NCI-H526 (cell line): ENCODE results near the gene SV2A.
"Not testable (repeated sequence)": the region's sequence is repeated elsewhere in the genome, so short reads cannot be mapped to it uniquely, and the experiment has no call there.

Source experiments
- DNase-seq, 2 experiments: peaks; one replicate each; lab custom pipeline; 2025; lab: John Stamatoyannopoulos, UW

The SV2A gene, protein sequence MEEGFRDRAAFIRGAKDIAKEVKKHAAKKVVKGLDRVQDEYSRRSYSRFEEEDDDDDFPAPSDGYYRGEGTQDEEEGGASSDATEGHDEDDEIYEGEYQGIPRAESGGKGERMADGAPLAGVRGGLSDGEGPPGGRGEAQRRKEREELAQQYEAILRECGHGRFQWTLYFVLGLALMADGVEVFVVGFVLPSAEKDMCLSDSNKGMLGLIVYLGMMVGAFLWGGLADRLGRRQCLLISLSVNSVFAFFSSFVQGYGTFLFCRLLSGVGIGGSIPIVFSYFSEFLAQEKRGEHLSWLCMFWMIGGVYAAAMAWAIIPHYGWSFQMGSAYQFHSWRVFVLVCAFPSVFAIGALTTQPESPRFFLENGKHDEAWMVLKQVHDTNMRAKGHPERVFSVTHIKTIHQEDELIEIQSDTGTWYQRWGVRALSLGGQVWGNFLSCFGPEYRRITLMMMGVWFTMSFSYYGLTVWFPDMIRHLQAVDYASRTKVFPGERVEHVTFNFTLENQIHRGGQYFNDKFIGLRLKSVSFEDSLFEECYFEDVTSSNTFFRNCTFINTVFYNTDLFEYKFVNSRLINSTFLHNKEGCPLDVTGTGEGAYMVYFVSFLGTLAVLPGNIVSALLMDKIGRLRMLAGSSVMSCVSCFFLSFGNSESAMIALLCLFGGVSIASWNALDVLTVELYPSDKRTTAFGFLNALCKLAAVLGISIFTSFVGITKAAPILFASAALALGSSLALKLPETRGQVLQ

DNA sequence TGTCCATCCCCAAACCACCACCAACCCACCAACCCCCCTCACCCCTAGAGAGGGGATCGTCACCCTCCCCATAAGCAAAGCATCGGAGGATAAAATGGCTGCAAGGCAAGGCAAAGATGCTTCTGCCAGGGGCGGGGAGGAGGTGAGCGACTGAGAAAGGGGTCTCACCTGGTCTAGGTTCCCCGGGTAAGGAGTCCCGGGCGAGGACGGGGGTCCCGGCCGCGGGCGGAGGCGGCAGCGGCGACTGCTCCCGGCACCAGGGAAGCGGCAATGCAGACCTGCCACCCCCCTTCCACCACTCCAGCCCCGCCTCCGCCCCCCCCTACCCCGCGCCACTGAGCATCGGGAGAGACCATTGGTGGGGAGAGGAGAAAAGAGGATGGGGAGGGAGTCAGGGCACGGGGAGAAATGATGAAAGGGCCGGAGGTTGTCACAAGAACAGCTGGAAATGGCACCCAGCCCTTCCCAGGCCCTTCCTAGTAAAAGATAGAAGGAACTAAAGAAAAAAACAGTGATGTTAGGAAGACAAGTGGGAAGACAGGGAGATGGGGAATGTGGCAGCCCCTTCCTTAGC lies at the start of gene SV2A:
Gene SV2A (minus strand): TSS at position 274 of the 574 bp plus-strand sequence. CDS start 4,004 bp downstream, outside the sequence.
- DNase-seq: peak; percentile 77 to 96

DNA sequence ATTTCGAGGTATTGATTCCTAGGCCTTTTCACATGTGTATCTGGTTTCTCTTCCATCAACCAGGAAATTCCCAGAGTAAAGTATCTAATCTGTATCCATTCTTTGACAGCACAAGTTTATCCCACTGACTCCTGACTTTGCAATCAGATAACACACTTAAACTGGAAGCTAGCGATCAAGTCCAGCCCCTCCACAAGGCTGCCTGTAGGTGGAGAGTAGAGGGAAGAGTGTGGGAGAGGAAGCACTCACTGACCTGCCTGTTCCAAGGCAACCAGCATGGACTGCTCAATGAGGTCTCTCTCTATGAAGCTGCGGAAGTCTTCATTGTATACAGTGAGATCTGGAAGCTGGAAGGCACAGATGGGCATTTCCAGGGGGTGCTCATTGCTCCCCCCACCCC lies 49.4 kb upstream of the SV2A start:
- no peak for DNase-seq

DNA sequence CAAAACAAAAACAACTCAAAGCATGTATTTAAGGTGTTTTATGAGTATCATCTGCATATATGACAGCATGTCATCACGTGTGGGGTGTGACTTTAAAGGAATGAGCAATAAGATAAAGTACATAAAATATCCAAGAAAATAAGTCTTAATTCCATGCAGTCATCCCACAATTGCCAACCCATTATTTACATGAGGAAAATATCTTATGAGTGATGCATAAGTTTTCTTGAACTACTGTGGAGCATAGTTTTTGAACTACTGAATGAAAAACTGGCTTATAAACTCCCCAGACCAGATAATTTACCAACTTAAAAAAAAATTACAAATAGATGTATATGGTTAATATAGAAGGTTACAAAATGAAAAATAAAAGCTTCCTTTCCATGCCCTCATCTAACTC lies 48.8 kb upstream of the SV2A start:
- DNase-seq: no peak

DNA sequence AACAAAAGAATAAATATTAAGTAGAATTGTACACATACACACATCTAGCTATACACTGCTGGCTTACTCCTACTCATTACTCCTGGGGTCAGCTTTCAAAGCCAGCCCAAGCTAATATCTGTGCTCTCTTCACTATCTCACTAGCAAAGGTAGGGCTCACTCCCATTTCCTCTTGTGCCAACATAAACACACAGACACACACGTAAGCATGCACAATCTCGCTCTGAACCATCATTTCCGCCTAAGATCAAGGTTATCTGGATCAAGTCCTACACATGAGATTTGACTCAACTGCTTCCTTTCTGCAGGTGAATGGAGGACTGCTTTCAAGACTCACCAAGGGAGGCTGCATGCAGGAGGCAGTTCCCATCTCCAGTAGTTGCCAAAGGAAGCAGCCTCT lies 47.8 kb upstream of the SV2A start:
- DNase-seq: no peak

DNA sequence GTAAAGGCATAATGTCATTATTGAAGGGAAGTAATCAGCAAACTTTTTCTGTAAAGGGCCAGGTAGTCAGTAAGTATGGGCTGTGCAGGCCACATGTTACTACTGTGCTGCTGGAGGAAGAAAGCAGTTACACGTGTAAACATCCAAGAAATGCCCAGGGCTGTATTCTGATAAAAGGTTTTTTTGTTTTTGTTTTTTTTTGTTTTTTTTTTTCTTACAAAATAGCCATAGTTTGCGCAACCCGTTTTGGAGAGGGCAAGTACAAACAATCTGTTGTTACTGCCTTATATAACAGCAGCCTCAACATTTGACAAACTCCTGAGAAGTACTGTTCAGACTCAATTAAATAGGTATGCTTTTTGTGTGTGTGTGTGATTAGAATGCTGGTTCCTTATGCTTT lies 45.7 kb upstream of the SV2A start:
- no peak for DNase-seq

DNA sequence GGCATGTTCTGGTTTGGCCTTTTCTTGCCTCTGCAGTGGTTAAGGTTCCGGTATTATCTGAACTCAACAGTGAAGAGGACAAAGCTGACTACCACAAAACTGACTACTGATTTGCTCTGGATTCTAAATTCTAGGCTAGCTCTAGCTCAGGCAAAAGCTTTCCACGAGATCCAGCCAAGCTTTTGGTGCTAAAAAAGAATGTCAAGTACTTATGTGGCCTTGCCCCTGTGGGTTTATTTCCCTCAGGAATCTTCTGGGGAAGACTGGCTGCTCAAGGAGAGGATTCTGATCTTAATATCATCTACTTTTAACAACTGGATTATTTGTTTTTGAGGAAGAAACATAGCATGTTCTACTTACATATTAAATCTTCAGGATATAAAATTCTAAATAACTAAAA lies 45.1 kb upstream of the SV2A start:
- no peak for DNase-seq

DNA sequence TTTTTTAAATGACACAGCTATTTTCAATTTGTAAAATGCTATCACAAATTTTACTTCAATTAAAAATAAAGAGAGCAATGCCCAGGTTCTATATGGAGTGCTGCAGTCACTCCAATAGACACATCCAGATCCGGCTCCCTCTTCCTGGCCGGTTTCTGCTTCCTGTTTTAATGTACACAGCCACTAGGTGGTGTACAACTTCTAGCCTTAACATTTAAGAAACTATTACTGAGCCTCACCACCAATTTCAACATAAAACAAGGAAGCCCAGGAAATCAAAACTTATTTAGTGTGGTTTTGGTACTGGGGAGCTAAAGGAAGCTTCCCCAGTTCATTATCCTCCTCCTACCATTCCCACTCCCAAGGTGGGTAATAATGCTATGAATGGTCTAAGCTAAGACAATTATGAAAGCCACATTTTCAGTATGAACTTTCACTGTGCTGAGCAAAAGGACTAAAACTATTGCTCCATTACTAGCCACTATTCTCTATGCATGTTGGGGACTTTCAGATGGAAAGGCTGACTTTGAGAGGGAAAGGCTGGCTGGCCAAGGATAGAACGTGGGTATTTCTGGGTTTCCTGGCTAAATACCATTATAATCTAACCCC lies 44.5 kb upstream of the SV2A start:
- peak; percentile 76 to 92 for DNase-seq

DNA sequence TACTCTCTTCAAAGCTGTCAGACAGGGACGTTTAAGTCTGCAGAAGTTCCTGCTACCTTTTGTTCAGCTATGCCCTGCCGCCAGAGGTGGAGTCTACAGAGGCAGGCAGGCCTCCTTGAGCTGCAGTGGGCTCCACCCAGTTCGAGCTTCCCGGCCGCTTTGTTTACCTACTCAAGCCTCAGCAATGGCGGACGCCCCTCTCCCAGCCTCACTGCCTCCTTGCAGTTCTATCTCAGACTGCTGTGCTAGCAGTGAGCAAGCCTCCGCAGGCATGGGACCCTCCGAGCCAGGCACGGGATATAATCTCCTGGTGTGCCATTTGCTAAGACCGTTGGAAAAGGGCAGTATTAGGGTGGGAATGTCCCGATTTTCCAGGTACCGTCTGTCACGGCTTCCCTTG lies 39.9 kb upstream of the SV2A start:
- not testable (repeated sequence) for DNase-seq

DNA sequence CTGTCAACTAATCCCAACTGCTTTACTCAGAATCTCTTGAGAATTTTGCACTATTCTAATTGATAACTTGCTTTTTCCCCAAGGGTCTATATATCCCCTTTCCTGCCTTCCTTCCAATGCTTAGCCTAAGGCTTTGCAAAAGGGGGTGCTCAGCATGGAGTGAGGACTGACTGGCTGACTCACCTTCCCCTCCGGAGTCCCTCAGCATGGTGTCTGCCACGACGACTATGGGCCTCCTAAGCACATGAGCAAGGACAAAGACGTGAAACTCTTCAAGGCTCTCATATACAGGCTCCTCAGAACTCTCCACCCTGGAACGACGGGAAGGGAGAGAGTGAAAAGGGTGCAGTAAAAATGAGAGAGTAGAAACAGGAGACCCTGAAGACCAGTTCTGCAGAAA lies 32.3 kb upstream of the SV2A start:
- no peak for DNase-seq

DNA sequence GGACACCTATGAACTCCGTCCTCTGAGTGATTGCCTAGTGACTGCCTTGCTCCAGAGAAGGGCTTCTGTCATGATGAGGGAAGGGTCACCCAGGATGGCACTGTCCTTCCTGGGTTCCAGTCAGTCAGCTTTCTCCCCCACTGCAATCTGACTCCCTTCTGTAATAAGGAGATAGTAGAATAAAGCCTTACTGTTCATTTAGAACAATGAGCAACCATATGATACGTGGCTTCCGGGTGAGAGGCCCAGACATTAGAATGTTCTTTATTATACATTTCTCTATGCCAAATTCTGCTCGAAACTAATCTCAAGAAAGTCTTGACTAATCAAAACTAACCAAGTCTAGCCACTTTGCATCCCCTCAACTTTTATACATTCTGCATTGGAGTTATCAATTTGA lies 27.6 kb upstream of the SV2A start:
- no peak for DNase-seq

DNA sequence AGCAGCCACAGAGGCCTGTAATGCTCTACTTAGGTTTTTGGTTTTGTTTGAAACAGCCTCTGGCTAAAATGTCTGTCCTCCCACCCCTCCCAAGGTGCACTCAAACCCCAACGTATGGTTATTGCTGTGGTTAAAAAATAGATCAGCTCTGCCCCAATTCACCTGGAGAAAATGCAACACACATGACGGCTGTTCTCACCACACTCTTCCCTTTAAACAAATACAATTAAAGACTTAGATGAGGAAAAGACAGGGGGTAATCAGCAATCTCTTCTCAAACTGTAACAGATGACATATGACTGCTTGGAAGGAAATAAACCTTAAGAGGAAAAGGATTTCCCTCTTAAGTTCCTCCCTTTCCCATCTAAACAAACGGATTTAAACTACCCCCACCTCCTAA lies 25.2 kb upstream of the SV2A start:
- no peak for DNase-seq

DNA sequence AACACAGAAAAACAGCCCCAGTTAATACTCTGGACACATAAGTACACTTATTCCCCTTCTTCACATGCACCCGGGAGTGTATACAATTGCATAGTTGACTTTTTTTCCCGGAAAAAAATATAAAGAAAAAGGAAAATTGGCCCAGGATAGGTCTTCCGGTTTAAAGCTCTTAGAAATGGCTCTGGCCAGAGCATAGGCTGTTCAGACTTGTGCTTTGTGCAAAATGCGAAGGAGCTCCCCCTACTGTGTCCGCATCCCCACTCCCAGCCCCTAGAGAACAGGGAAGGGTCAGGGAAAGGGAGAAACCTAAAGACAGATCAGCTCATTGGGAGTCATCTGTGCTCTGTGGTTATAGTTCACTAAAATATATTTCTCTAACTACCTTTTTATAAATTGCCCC lies 24.6 kb upstream of the SV2A start:
- peak in 1 of 2 experiments; percentile 51 for DNase-seq

DNA sequence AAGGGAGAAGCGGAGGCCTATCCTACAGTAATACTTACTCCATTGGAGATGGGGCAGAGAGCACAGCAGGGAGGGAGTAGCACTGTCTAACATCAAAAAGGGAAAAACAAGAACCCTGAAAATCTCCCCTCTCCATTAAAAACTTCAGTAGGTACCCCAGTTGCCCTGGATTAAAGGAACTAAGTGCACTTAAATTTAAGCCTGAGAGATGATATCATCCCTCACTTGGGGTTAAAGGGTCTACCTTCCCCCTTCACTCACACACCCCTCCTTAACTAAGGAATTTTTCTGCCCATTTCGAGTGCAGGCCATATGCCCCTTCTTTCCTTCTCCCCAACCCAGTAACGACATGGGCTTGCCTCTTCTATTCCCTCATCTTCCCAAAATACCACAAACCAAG lies 22.8 kb upstream of the SV2A start:
- DNase-seq: no peak

DNA sequence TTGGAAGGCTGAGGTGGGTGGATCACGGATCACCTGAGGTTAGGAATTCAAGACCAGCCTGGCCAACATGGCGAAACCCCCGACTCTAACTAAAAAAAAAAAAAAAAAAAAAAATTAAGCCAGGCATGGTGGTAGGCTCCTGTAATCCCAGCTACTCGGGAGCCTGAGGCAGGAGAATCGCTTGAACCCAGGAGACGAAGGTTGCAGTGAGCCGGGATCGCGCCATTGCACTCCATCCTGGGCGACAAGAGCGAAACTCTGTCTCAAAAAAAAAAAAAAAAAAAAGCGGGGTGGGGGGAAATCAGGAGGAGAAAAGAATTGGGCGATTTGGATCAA lies 21.0 kb upstream of the SV2A start:
- not testable (repeated sequence) for DNase-seq

DNA sequence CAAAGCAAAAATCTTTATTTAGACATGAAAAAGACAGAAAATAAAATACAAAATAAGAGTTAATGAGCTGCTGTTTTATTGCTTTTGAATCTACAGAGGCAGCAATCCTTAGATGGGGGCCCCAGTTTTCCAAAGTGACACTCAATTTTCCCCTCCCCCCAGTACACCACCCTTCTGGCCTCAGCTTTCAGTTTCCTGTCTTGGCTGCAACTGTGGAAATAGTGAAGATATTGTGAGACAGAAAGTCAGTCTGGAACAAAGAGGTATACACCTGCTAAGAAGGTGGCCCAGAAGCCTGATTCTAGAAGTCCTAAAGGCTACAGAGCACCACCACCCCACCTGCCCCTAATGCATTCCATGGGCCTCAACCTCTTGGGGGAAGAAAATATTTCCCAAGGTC lies 20.1 kb upstream of the SV2A start:
- DNase-seq: no peak

DNA sequence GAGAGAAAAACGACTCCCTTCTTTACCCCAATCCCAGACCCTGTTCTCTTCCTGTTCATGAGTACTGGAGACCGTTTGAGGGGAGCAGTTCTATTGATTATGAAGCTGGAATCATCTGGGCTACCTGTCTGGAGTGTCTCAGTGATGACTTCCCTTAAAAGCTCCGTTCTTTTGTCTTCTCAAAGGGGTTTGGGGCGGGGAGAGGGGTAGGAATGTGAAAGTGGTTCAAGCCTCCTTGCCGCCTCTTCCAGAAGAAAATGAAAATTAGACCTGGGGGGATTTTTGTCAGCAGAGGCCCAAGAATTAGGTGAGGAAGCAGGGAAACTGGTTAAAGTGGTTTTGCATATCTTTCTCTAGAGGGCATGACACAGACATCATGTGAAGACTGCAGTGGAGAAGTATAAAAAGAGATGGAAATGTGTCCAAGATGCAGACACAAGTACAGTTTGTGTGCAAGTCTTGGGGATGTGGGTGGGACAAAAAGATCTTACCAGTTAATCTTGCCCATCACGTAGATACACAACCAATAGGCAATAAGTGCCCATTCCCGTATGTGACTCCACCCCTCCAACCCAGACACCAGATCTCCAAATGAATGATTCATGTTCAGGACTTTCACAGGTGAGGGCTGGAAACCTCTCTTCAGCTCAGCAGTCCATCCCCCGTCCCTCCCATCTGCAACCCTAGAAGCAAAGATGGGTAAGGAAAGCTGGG lies 19.5 kb upstream of the SV2A start:
- DNase-seq: peak; percentile 75 to 79

DNA sequence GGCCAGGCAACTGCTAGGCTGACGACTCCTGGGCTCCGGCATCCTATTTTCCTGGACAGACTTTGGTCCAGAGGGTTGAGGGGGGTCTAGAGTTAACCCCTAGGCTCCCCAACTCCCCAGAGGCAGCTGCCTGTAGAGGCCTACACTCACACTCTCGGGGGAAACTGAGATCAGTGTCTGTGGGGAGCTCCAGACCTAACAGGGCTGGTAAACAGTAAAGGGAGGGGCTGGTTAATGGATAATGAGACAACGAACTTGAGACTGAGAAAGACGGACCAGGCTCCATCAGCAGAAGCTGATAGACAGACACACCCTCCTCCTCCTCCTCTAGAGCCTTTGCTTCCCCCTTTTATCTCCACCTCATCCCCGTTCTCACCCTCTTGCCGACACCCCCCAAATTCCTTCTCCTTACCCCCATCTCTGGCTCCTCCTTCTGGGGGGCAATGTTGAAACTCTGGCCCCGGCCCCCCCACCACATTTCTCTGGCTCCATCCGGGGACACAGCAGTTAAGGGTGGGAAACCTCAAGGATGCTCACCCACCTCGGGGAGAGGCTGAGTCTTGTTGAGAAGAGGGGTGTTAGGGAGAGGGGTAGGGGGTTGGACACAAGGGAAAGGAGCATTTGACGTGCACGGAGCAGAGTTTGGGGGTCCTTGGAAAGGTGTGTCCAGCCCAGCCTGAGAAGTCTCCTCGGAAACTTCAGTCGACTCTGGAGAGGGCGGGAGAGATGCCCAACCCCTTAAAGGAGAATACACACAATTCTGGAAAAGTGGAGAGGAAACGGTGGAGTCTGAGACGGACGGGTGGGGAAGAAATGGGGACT lies 18.7 kb upstream of the SV2A start, which contains the start of gene MTMR11:
Gene MTMR11 (minus strand): TSS at position 710 of the 822 bp plus-strand sequence. CDS start 232 bp downstream, at position 478.
- DNase-seq: peak; percentile 28 to 66

DNA sequence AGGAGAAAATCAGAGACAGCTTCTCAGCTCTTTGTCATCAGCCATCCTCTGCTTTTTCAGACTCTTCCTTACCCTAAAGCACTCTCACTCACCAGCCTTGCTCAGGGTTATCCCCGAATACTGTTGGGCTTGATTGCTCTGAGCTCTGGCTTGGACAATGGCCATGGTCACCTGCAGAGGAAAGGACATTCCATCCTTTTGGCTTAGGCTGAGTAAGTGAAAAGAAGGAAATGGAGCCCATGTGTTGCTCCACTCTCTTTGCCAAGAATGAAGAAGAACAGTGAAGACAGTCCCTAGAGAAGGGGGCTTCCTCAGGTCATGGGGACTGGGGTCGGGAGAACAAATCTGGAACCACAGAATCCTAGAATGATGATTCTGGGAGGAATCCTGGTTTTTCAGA lies 16.7 kb upstream of the SV2A start:
- no peak for DNase-seq

DNA sequence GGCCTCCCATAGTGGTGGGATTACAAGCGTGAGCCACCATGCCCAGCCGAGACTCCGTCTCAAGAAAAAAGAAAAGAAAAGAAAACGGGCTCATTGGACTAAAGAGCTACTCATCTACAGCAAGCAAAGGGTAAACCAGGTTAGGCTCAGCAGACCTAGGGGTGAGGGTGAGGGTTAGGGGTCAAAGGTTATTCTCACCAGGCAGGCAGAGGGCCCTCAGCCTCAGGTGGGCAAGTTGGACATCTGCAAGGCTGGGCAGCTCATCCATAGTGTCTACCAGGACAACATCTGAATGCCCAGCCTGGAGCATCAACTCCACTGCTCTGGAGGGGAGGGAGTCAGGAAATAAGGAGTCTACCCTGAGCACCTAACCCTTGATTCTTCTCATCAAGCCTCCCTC lies 15.6 kb upstream of the SV2A start:
- no peak for DNase-seq

DNA sequence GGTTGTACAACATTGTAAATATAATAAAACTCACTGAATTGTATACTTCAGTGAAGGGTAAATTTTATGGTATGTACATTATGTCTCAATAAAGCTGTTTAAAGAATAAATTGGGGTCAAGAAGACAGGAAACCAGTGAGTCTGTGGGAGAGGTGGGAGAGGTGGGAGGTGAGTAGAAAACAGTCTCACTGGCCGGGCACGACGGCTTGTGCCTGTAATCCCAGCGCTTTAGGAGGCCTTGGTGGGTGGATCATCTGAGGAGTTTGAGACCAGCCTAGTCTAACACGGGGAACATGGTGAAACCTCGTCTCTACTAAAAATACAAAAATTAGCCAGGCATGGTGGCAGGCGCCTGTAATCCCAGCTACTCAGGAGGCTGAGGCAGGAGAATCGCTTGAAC lies 14.8 kb upstream of the SV2A start:
- no peak for DNase-seq

DNA sequence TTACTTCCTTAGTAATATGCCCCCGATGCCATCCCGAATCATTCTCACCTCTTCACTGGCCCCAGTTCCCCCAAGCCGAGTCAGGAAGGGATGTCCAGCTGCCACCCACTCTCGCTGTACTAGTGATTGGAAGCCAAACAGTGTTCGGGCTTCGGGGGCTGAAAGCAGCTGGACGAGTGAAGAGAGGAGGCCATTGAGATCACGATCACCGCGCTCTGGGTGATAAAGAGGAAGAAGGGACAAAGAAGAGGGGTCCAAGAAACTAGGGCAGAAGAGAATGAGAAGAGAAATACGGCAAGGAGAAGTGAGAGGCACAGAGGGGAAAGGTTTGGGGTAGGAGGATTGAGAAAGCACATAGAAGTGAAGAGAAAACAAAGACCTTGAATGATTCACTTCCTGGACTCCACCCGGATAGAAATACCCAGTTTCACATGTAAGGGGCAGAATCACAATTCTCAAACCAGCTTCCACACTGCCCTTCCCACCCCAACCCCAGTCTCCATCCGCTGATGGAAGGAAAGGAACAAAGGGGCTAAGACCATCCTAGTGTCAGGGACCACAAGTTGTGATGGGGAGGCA lies 13.7 kb upstream of the SV2A start:
- DNase-seq: no peak
